GM12878 (cell line): ENCODE data around the gene NARF. TPM values are rescaled to one million over a fixed set of nuclear protein-coding genes. Genes with fewer than 3 reads are reported as not detected.

Source experiments
- ATAC-seq: fragments of 200-7000 bp; cut with Tn5 transposase; 3 replicates; pipeline ENCODE4 v1.9.1; 2020; ENCODE audit warnings: mild to moderate bottlenecking, moderate library complexity
- BruUV-seq: library from RNA; stranded (reverse); fragments of 400-500 nt; replicated peaks from 2 replicates; lab custom pipeline; 2021; lab: Mats Ljungman, UMichigan
- CTCF ChIA-PET: fragments of 300-600 bp; sonication (Branson Sonifier 250); formaldehyde crosslinking; extraction: SDS; loops from one replicate; lab custom pipeline; 2021; ENCODE audit warnings: inconsistent platforms; lab: Yijun Ruan, JAX
- POLR2A ChIA-PET: fragments of 350-600 bp; formaldehyde crosslinking; extraction: SDS; loops from one replicate; lab custom pipeline; 2021; ENCODE audit warnings: inconsistent platforms; lab: Charles Lee
- RAD21 ChIA-PET: fragments of 300-600 bp; sonication (Branson Sonifier 250); formaldehyde crosslinking; loops from one replicate; lab custom pipeline; 2023; ENCODE audit warnings: antibody characterized with exemption; ENCODE audit not compliant: unreplicated experiment; lab: Charles Lee
- SMC1A ChIA-PET: fragments of 300-600 bp; sonication (Branson Sonifier 250); formaldehyde crosslinking; loops from one replicate; lab custom pipeline; 2023; ENCODE audit not compliant: unreplicated experiment, uncharacterized antibody; lab: Charles Lee
- DNase-seq: peaks from one replicate; pipeline ENCODE4 v3.0.0-alpha.2; 2011; ENCODE audit warnings: low read depth, low spot score
- FAIRE-seq: peaks from 3 replicates; lab custom pipeline; 2011; peaks lifted over from hg19 to GRCh38; lab: Jason Lieb, UNC
- H2AFZ ChIP-seq: 2 replicates; pipeline ENCODE4 v1.6.0; 2011; ENCODE audit warnings: low read depth, low read length, control low read depth; ENCODE audit not compliant: control insufficient read depth
- H3K27ac ChIP-seq: 2 replicates; pipeline ENCODE4 v1.5.1; 2011; ENCODE audit warnings: control low read depth; ENCODE audit not compliant: control insufficient read depth, insufficient read depth
- H3K27me3 ChIP-seq, 2 experiments: replicated peaks in 1 of 2; 2 replicates each; pipeline versions ENCODE4 v1.6.0 to v1.6.1; 2011; ENCODE audit warnings: low read length in 1 of 2; ENCODE audit not compliant: control insufficient read depth in 2 of 2, insufficient read depth in 2 of 2
- H3K36me3 ChIP-seq, 2 experiments: 2 replicates each; pipeline ENCODE4 v1.5.1; 2011; ENCODE audit warnings: low read length in 1 of 2; ENCODE audit not compliant: control insufficient read depth in 2 of 2, insufficient read depth in 2 of 2
- H3K4me1 ChIP-seq: 2 replicates; pipeline ENCODE4 v1.6.1; 2011; ENCODE audit warnings: mild to moderate bottlenecking, low read length, moderate library complexity, mixed read lengths; ENCODE audit not compliant: control insufficient read depth, insufficient read depth
- H3K4me2 ChIP-seq: 2 replicates; pipeline ENCODE4 v1.6.0; 2011; ENCODE audit warnings: control low read depth; ENCODE audit not compliant: control insufficient read depth, insufficient read depth
- H3K4me3 ChIP-seq: fragments of 200-600 bp; sonication (generic); 2 replicates; pipeline ENCODE4 v1.5.1; 2016
- H3K79me2 ChIP-seq: 2 replicates; pipeline ENCODE4 v1.6.0; 2011; ENCODE audit warnings: low read length; ENCODE audit not compliant: control insufficient read depth, insufficient read depth
- H3K9ac ChIP-seq: 2 replicates; pipeline ENCODE4 v1.8.0; 2011; ENCODE audit warnings: low read length, control low read depth, mixed read lengths; ENCODE audit not compliant: control insufficient read depth, insufficient read depth
- H3K9me3 ChIP-seq: replicated peaks from 3 replicates; pipeline ENCODE4 v1.5.1; 2011; ENCODE audit warnings: mild to moderate bottlenecking, low read length; ENCODE audit not compliant: control insufficient read depth, insufficient read depth
- H4K20me1 ChIP-seq: 2 replicates; pipeline ENCODE4 v1.6.0; 2011; ENCODE audit not compliant: control insufficient read depth, insufficient read depth
- MAX ChIP-seq: IDR thresholded peaks from 2 replicates; pipeline ENCODE4 v1.6.1; 2012; ENCODE audit warnings: low read depth, low read length, improper control_type of control experiment
- NFYA ChIP-seq: IDR thresholded peaks from 2 replicates; pipeline ENCODE4 v1.6.1; 2011; ENCODE audit warnings: low read depth, mild to moderate bottlenecking, low read length, improper control_type of control experiment, borderline replicate concordance
- NR2C1 ChIP-seq: fragments of 450-650 bp; IDR thresholded peaks from 2 replicates; pipeline ENCODE4 v1.6.1; 2017; ENCODE audit warnings: antibody characterized with exemption, mild to moderate bottlenecking, moderate library complexity
- POLR2A ChIP-seq: IDR thresholded peaks from 2 replicates; pipeline ENCODE4 v1.6.1; 2011; ENCODE audit warnings: low read depth, mild to moderate bottlenecking, low read length
- RELA ChIP-seq: fragments of 450-650 bp; IDR thresholded peaks from 2 replicates; pipeline ENCODE4 v1.8.0; 2014; ENCODE audit warnings: borderline replicate concordance; ENCODE audit not compliant: partially characterized antibody
- SMAD5 ChIP-seq: IDR thresholded peaks from 2 replicates; pipeline ENCODE4 v1.6.1; 2016; ENCODE audit warnings: antibody characterized with exemption, low read depth
- WGBS: methylation state at CpG from one replicate; pipeline ENCODE4 v1.1.6; 2016; ENCODE audit warnings: low lambda C conversion rate; ENCODE audit not compliant: insufficient replicate concordance, insufficient coverage; ENCODE audit errors: missing lambda C conversion rate; 5-methylcytosine and 5-hydroxymethylcytosine counted together
- in situ Hi-C: fragments of 300-500 bp; cut with MboI; formaldehyde crosslinking; loops from 9 replicates; pipeline ENCODE4 v1.14.3; 2018; ENCODE audit warnings: mixed read lengths
- intact Hi-C: fragments of 100-400 bp; cut with micrococcal nuclease; formaldehyde crosslinking; loops from one replicate; pipeline ENCODE4 v1.14.2; 2022; ENCODE audit not compliant: unreplicated experiment
- polyA plus RNA-seq, 11 experiments: library from polyadenylated mRNA; depleted of rRNA in 4 of 11; unstranded in 6 of 11; stranded (reverse) in 5 of 11; fragments of >200 nt; fragmentation: Nextera tagmentation in 4 of 11; fragmentation: Illumina TruSeq in 1 of 11; extraction: Ambion mirVana in 4 of 11; extraction: Trizol in 1 of 11; gene quantifications; 1 replicate in 1 of 11; 2 replicates in 10 of 11; pipeline versions ENCODE4 v1.2.1 to v1.2.3, GENCODE V29; 2011 to 2016; ENCODE audit warnings: inconsistent platforms in 2 of 11, missing spikeins in 2 of 11, low read depth in 1 of 11
- total RNA-seq, 4 experiments: library from RNA; depleted of rRNA in 3 of 4; stranded (reverse); fragments of >200 nt in 3 of 4; fragmentation: Illumina TruSeq in 1 of 4; extraction: Trizol in 1 of 4; gene quantifications; 2 replicates each; pipeline versions ENCODE4 v1.2.1 to v1.2.3, GENCODE V29; 2013 to 2021

NARF gene
- total and polyA plus RNA-seq, 10 of the 15 experiments (the other 5 are each of a cell fraction or from before 2014, with no cell fraction given), result 16.7 to 126 (median 47.5) TPM

GRCh38 chr17:82441691-82442487 lies 16.7 kb upstream of the NARF start:
- Histone ChIP-seq H3K4me1 (peaks cover 16% of the 10 kb centered on the region), H3K9ac (no peak overlapping the region), H3K9me3 (no peaks in the 10 kb centered on the region), H3K4me3 (no peak overlapping the region), H3K4me2 (no peak overlapping the region), H4K20me1 (no peaks in the 10 kb centered on the region; the same call in none of the 2 replicates), H3K27ac (no peak overlapping the region), H3K27me3 (no peaks in the 10 kb centered on the region), H3K79me2 (peaks cover 5% of the 10 kb centered on the region), H2AFZ (no peak overlapping the region), H3K36me3 (peaks cover 10 to 36% of the 10 kb centered on the region in 2 experiments)
- BruUV-seq, result no TSS peak
- ChIA-PET SMC1A (no interaction called here), POLR2A (interaction anchor here (0.5 kb wide), 1 partner anchor 170 kb away, joined by 5 read pairs; no protein-coding TSS in a partner anchor), CTCF (no interaction called here), RAD21 (no interaction called here)
- no peak for TF ChIP-seq MAX
- peak; percentile 67 for TF ChIP-seq POLR2A
- TF ChIP-seq NR2C1, result no peak
- TF ChIP-seq SMAD5, result 0 out of 2 replicates have a peak, but pooled peaks have one; percentile 11
- TF ChIP-seq RELA, result no peak
- no peak for TF ChIP-seq NFYA
- intact Hi-C loops, result no loop called here
- FAIRE-seq, result no peak
- 23% methylated on average over 27 of the region's 27 CpGs for WGBS
- in situ Hi-C loops, result no loop called here
- peak; percentile 14 for ATAC-seq
- DNase-seq, result no peak
